Measurements from ENCODE around the gene CAPN5. TPM values are rescaled to one million over a fixed set of nuclear protein-coding genes. Genes with fewer than 3 reads are reported as not detected.

The CAPN5 gene
- total and polyA plus RNA-seq, 2 of the 13 experiments (the other 11 are each of a cell fraction or from before 2014, with no cell fraction given) = 0.27 to 1.2 TPM

- Histone ChIP-seq H3K9ac (ENCODE audit: insufficient read depth, low read depth, low read length) (no peak overlapping the region), H3K9me3 (ENCODE audit: low read length) (no peaks in the 10 kb centered on the region), H3K79me2 (ENCODE audit: insufficient read depth, low read length) (no peaks in the 10 kb centered on the region), H3K27ac (ENCODE audit: extremely low read length, insufficient read depth, low read length) (no peak overlapping the region), H3K36me3 (replicated peaks in 1 of 2; ENCODE audit: control insufficient read depth in 1 of 2, insufficient read depth in 2 of 2, low read length in 2 of 2) (0 out of 5 replicates have a peak, but pooled peaks cover under 1 to 2% of the 10 kb centered on the region in 2 experiments), H3K4me2 (ENCODE audit: low read depth, low read length) (no peak overlapping the region), H4K20me1 (ENCODE audit: insufficient read depth, low read length) (no peaks in the 10 kb centered on the region), H3K4me1 (ENCODE audit: insufficient read depth, low read length) (peaks cover 16% of the 10 kb centered on the region), H3K27me3 (ENCODE audit: control insufficient read depth in 1 of 2, insufficient read depth in 2 of 2, low read length in 2 of 2) (no peaks in the 10 kb centered on the region), H3K4me3 (replicated peaks in 1 of 3; ENCODE audit: insufficient read depth in 1 of 3, low read depth in 2 of 3, low read length in 3 of 3) (no peak overlapping the region), H2AFZ (ENCODE audit: low read length) (no peak overlapping the region)
- ATAC-seq = no peak
- no TSS peak for BruUV-seq (replicated peaks)
- in situ Hi-C loops (cut with HindIII; ENCODE audit: extremely low pct_ligation_motif_present, low pct_unique_long_range_greater_than_20kb) = no loop called here
- no peak for DNase-seq (ENCODE audit: low spot score)
- CTCF ChIA-PET (ENCODE audit: low intra/inter-chr PET ratio, low total read pairs) = no interaction called here
- POLR2A ChIA-PET = no interaction called here
- 94% methylated on average over 4 of the region's 9 CpGs for WGBS (ENCODE audit: low lambda C conversion rate)
- intact Hi-C loops (cut with micrococcal nuclease; ENCODE audit: unreplicated experiment) = no loop called here
- FAIRE-seq = no peak
- TF ChIP-seq SNAI1 (CRISPR knock-in tag; IDR thresholded peaks at IDR 0.05; ENCODE audit: borderline replicate concordance) (no peak), ZNF33A (CRISPR knock-in tag; IDR thresholded peaks at IDR 0.05; ENCODE audit: borderline replicate concordance) (no peak), ZBED4 (CRISPR knock-in tag; IDR thresholded peaks at IDR 0.05; ENCODE audit: borderline replicate concordance) (no peak), ARNT2 (CRISPR knock-in tag; IDR thresholded peaks at IDR 0.05; ENCODE audit: low read depth) (no peak), TOPORS (CRISPR knock-in tag; IDR thresholded peaks at IDR 0.05) (no peak), TP53 (CRISPR knock-in tag; conservative IDR thresholded peaks at IDR 0.05) (no peak), RARA (CRISPR knock-in tag; IDR thresholded peaks at IDR 0.05) (no peak), THRA (CRISPR knock-in tag; IDR thresholded peaks at IDR 0.05; ENCODE audit: borderline replicate concordance) (no peak), MIXL1 (CRISPR knock-in tag; IDR thresholded peaks at IDR 0.05) (no peak), YY1 (IDR thresholded peaks at IDR 0.05; ENCODE audit: insufficient read depth, insufficient replicate concordance, low read depth, low read length) (no peak), ARNTL (CRISPR knock-in tag; IDR thresholded peaks at IDR 0.05) (no peak), FOXK1 (CRISPR knock-in tag; IDR thresholded peaks at IDR 0.05; ENCODE audit: borderline replicate concordance, low read depth) (no peak), RELA (CRISPR knock-in tag; IDR thresholded peaks at IDR 0.05) (no peak), BHLHE40 (IDR thresholded peaks at IDR 0.05; ENCODE audit: low read length) (no peak), ZNF598 (CRISPR knock-in tag; IDR thresholded peaks at IDR 0.05; ENCODE audit: borderline replicate concordance) (no peak), ZXDC (CRISPR knock-in tag; IDR thresholded peaks at IDR 0.05) (no peak), SRY (CRISPR knock-in tag; IDR thresholded peaks at IDR 0.05) (no peak)
These were observed 100.4 kb downstream of the CAPN5 start for GRCh38 chr11:77167111-77167626.

Data from HepG2 (cell line).